Ecto neural progenitor cell (in vitro differentiated cells): Measurements from ENCODE around the gene TMEM51.
"Not testable (repeated sequence)": the region's sequence is repeated elsewhere in the genome, so short reads cannot be mapped to it uniquely, and the experiment has no call there.

Experiments
- DNase-seq: peaks from one replicate; pipeline ENCODE4 v3.0.0-alpha.2; 2018; ENCODE audit warnings: low spot score

Gene TMEM51

DNA sequence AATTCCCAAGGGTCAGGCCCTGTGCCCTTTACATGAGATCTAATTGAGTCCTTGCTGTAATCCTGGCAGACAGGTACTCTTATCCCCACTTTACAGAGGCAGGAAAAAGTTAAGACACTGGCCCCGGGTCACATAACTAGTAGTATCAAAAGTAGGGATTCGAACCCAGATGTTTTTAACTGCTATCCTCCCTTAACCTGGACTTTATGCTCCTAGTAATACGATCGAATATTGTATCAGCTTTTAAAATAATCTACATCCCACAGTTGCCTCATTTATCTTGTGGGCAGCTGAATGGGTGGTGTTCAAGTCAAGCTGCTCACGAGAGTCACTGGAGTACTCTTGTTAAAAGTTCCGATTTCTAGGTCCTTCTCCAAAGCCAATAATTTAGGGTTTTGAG, 25.5 kb upstream of the TMEM51 start:
- no peak for DNase-seq

DNA sequence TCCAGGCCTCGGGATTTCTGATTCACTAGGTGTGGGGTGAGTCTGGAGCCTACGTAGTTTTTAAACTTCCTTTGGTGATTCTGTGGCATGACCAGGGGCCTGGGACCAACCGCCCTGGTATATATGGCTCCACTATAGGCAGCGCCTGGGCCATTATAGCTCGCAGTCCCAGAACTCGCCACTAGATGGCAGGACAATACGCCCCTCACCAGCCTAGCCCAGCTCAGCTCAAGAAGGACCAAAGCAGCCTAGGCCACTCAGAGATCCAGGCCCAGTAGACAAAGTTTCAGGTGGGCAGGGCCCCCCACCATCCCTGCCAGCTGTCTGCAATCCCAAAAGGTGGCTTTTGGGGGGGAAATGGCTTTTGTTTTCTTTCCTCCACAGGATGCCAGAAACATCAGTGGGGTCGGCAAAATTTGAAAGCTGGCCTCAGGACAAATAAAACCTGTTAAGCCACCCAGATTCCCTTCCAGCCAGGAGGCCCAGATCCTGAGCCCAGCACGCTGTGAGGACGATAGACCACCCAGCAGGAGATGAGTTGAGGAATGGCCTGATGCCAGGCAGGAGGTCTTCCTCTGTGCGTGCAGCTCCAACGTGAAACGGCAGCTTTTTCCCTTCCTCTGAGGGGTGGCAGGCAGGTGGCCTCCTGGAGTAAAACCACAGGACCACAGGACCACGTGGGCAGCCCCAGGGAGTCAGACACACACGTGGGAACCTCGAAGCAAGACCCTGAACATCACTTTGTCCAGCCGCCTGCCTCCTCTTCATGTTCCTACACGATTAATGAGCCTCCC, 24.8 kb upstream of the TMEM51 start:
- peak; percentile 86 for DNase-seq

GRCh38 chr1:15129944-15130343, 23.6 kb upstream of the TMEM51 start:
- DNase-seq: no peak

- DNase-seq: no peak
Observed at GRCh38 chr1:15130607-15131006, 22.9 kb upstream of the TMEM51 start.

DNA sequence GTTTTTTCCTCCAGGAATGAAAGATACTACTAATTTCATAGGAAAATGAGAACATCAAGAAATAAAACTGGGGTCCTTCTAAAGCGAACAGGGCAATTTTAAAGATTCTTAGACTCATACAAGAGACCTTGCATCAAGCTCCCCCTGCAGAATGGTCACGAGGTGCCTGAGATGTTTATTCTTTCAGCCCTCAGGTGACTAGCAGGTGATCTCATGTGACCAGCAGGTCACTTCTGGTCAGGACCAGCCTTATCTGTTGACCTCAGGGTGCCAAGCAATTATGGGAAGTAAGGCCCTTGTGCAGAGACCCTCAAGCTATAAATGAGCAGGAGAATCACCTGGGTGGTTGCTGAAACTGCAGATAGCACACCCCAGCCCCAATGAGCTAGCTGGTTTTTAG, 20.6 kb upstream of the TMEM51 start:
- no peak for DNase-seq

GRCh38 chr1:15134285-15134684, 19.3 kb upstream of the TMEM51 start:
- DNase-seq: no peak

- not testable (repeated sequence) for DNase-seq
Observed at GRCh38 chr1:15135604-15136003, 17.9 kb upstream of the TMEM51 start.

GRCh38 chr1:15137809-15138208, 15.7 kb upstream of the TMEM51 start:
- no peak for DNase-seq

DNA sequence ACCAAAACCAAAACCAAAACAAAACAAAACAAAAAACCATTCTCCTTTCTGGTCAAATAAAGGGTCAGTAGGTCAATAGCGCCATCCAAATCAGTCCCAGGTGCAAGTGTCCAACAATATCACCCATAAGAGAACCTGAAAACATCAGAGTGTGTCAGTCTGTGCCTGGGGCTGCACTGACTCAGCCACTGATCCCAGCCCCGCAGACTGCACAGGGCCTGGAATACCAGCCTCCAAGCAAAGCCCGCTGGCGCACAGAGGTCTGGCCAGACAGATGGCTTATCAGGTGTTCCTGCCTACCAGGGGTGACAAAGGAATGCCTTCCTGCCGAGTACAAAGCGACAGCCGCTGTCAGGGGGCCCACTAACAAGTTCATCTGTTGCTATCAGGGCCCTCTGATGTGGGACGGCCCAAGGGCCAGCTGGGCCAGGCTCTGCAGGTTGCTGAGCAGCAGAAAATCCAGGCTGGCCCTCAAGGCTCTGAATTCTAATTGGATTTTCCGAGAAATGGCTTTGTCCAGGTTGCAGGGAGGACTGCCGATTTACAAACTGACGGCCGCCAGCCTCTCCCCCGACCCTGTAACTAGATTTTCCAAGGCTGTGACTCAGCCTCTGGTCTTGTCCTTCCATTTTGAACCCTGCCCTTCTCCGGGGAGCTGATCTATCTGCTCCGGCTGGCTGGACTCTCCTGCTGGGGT, 13.7 kb upstream of the TMEM51 start:
- peak; percentile 73 for DNase-seq

DNA sequence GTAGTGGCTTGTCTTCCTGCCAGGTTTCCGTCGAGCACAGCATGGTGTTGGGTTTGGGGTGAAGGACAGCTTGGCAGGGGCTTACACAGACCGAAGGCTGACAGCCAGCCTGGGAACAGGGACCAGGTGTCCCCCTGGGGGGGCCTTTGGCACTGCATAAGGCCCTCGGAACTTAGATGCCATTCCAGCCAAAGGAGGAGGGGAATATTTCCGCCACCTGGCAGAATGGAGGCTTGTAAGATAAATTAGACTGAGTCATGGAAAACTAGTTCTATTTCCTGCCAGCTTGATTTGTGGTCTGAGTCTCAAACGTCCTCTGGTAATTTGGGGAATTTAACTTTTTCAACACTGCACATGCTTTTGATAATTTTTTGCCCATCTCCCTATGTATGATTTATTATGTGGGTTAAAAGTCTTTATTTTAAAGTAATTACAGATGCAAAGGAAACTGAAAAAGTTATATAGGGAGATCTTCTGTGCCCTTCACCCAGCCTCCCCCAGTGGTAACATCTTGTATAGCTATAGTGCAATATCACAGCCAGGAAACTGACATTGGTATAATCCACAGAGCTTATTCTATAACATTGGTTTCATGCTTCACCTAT, 11.5 kb upstream of the TMEM51 start:
- no peak for DNase-seq

GRCh38 chr1:15145327-15145726, 8.2 kb upstream of the TMEM51 start:
- DNase-seq: no peak

DNA sequence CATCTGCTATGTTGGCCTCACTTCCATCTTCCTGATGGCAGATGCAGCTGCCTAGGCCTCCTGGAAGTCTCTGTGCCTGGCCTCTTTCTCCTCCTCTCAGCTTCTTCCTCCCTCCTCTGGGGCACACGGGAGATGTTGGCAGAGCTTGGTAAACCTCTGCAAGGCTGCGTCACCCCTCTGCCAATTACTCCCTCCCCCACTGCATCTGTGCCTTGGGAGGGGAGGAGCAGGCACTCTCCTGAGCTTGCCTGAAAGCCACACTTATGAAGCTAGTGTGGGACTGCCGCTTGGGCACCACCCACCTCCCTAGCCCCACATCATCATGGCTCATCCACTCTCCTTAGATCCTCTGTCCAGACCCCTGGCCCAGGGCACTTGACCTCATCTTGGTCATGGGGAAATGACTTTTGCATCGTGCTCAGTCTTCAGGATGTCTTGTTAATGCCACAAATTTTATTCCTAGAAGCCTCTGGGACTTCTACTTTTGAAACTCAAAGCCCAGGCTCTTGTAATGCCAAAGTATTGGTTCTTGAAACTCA, 7.3 kb upstream of the TMEM51 start:
- no peak for DNase-seq

DNA sequence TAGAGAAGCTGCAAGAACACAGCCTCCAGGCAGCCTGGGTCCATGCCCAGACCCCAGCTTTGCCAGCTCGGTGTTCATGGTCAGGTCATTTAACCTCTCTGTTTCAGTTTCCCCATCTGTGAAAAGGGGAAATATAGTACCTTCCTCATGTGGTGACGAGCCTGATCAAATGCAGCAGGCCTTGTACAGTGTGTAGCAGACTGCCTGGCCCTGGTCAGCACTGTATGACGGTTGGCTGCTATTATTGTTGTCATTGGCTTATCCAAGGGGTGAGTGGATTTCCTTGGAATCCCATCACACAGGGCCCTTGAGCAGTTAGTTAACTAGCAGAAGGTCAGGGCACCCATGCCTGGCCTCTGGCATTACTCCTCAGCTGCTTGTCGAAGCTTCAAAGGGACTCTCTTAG, 6.6 kb upstream of the TMEM51 start:
- DNase-seq: no peak

DNA sequence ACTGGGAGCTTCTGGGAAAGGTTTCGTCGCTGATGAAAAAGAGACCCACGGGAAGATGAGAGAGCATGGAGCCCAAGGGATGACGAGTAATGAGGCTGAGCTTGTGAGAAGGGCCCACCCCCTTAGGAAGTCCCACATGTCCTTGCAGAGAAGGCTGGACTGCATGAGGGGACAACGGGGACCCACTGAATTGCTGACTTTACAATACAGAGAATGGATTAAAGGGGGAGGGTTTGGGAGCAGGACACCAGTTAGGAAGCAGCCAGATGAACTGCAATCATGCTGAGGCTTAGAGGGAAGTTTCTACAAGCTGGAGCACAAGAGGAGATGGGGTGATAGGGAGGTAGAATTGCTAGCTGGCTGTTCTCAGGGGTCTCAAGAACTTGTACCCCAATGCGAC, 5.5 kb upstream of the TMEM51 start:
- no peak for DNase-seq

- DNase-seq: no peak
Observed at GRCh38 chr1:15148475-15148874, 5.1 kb upstream of the TMEM51 start.

- DNase-seq: no peak
Observed at GRCh38 chr1:15148941-15149340, 4.6 kb upstream of the TMEM51 start.

GRCh38 chr1:15150376-15150775, 3.2 kb upstream of the TMEM51 start:
- no peak for DNase-seq

GRCh38 chr1:15151377-15151806, 2.2 kb upstream of the TMEM51 start:
- DNase-seq: no peak

GRCh38 chr1:15151871-15152270, 1.7 kb upstream of the TMEM51 start:
- no peak for DNase-seq

DNA sequence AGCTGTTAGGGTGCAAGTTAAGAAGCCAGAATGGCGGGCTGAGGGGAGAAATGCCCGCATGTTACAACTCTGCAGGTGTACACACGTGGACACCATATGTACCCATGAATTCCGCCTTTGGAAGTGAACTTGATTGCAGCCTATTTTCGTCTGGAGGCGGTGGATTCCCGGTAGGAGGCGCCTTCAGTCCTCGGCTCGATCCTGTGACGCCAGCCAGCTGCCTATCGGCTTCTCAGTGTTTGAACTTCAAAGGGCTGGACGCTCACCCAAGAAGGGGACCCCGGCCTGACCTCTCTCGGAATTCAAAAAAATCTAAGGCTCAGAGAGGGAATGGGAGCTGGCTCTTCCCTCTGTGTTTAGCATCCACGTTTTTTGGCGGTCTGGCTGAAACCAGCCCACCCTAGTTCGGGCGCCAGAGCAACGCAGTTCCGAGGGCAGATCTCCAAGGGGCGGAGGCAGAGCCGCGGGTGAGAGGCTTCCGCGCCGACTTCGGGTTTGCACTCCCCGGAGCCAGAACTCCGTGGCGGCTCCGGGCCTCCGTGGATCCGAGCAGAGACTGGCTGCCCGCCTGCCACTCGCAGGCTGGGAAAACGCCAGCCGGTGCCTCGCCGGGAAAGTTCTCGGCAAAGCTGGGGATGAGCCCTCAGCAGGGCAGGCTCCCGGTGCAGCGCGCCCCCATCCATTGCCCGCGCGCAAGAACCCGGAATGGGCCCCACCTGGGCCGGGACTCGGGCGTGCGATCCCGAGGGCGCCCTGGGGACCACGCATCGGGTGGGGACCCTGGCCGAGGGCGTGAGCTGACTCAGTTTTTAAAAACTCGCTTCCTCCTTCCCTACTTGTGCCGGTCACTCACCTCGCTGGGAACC, 996 bp upstream of the TMEM51 start:
- peak; percentile 75 for DNase-seq

- peak; percentile 84 for DNase-seq
Observed at GRCh38 chr1:15153842-15154479, 414 bp downstream of the TMEM51 start.
